GM21423 (cell line): ENCODE data around the gene HSP90AB1.
"Not testable (repeated sequence)": the region's sequence is repeated elsewhere in the genome, so short reads cannot be mapped to it uniquely, and the experiment has no call there.

ENCODE experiments used
- ATAC-seq: cut with Tn5 transposase; IDR thresholded peaks from one replicate; pipeline ENCODE4 v1.9.1; 2021; ENCODE audit warnings: mild to moderate bottlenecking, moderate library complexity; ENCODE audit not compliant: unreplicated experiment

HSP90AB1 gene

GRCh38 chr6:44221961-44222335 is 25.0 kb upstream of the HSP90AB1 start:
- no peak for ATAC-seq

DNA sequence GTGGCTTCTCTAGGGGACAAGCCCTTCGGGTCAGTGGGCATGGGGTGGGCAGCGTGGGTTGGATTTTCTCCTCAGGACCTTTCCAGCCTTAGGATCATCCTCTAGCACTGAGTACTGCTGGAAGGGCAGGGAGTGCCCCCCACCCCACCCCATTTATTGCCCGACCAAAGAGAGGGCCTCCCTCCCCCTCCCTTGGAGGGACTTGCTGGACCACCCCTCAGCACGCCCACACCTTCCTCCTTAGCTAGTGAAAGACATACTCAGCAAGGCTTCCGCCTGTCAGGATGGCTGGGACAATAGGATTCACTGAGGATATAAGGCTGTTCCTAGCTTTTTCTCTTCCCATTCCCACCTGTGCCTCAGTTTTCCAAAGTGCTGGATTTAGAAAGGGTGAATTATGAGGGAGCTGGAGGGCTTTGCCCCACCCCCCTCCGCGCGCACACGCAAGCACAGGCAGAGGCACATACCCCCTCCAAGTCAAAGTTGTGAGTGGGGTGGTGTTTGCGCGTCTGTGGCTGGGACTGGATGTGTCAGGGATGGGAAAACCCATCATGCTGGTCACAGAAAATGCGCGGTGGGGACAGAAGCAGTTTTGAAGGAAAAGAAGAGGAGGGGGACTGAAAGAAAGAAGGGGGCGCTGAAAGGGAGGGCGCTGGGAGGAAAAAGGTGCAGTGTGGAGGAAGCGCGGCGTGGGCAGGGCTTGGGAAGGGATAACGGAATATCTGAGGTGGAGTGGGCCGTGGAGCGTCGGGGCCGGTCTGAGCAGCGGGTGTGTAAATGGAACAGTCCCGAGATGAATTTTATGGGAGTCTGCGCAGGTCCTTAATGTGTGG is 24.2 kb upstream of the HSP90AB1 start:
- ATAC-seq = no peak

GRCh38 chr6:44223319-44224028 is 23.4 kb upstream of the HSP90AB1 start, which contains the start of gene SLC29A1:
Gene SLC29A1, plus strand, starts transcription at chr6:44223595. Its CDS starts 3,719 bp downstream, at chr6:44227314.
- peak; percentile 41 for ATAC-seq

- ATAC-seq = peak; percentile 10
Measured at GRCh38 chr6:44224029-44224964, 22.6 kb upstream of the HSP90AB1 start.

GRCh38 chr6:44224965-44225305 is 22.0 kb upstream of the HSP90AB1 start:
- no peak for ATAC-seq

GRCh38 chr6:44225579-44226325 is 21.1 kb upstream of the HSP90AB1 start:
- ATAC-seq = no peak

- ATAC-seq = no peak
Measured at GRCh38 chr6:44226368-44227147, 20.3 kb upstream of the HSP90AB1 start.

DNA sequence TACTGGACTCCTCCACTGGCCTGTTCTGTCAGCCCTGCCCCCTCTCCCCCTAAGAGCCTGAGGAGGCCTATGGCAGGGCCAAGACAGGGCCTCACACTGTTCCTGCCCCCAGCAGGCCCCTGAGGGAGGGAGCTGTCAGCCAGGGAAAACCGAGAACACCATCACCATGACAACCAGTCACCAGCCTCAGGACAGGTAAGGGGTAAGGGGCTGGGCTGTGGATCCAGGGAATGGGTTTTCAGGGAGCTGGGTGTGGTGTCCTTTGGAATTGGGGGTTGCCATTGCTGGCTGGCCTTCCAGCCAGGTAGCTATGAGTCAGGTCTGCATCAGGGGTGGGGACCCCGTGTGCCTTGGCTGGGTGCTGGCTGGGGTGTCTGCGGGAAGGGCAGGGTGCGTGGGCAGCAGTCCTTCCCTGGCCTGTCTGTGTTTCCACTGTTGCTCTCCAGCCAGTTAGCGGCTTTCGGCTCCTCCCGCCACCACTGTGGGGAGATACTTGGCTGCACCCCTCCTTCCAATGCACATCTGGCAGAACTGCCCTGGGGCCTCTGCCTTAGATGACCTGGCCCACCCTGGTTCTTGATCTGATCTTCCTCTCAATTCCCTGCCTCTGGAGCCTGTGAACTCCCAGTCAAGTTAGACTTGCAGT is 19.6 kb upstream of the HSP90AB1 start:
- no peak for ATAC-seq

- ATAC-seq = no peak
Measured at GRCh38 chr6:44228031-44228430, 18.9 kb upstream of the HSP90AB1 start.

- no peak for ATAC-seq
Measured at GRCh38 chr6:44228433-44228832, 18.5 kb upstream of the HSP90AB1 start.

GRCh38 chr6:44228836-44229235 is 18.1 kb upstream of the HSP90AB1 start:
- ATAC-seq = no peak

DNA sequence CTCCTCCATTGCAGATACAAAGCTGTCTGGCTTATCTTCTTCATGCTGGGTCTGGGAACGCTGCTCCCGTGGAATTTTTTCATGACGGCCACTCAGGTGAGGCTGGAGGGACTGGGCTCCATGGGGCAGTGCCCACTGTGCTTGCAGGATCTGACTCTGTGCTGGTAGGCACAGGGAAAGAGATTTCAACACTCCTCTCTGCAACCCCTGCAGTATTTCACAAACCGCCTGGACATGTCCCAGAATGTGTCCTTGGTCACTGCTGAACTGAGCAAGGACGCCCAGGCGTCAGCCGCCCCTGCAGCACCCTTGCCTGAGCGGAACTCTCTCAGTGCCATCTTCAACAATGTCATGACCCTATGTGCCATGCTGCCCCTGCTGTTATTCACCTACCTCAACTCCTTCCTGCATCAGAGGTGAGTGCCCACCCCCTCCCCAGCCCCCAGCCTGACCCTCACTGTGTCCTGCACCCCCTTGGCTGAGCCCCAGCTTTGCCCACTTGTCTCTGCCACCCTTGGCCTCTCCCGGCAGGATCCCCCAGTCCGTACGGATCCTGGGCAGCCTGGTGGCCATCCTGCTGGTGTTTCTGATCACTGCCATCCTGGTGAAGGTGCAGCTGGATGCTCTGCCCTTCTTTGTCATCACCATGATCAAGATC is 17.4 kb upstream of the HSP90AB1 start:
- no peak for ATAC-seq

DNA sequence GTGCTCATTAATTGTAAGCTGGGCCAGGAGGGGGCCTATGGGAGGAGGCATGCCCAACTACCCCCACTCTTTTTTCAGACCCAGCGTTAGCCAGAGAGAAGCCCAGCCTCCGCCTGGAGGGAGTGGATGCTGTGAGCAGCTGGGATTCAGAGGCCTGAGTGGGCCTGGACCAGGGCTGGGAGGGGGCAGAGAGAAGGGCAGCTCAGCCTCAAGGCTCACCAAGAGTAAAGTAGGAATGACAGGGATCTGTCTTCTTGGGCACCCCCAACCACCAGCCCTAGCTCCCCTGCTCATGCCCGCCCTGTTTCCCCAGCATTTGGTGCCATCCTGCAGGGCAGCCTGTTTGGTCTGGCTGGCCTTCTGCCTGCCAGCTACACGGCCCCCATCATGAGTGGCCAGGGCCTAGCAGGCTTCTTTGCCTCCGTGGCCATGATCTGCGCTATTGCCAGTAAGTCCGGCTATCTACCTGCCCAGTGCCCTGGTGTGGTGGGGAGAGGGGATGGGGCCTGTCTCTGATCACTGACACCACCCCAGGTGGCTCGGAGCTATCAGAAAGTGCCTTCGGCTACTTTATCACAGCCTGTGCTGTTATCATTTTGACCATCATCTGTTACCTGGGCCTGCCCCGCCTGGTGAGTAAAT is 16.7 kb upstream of the HSP90AB1 start:
- ATAC-seq = no peak

DNA sequence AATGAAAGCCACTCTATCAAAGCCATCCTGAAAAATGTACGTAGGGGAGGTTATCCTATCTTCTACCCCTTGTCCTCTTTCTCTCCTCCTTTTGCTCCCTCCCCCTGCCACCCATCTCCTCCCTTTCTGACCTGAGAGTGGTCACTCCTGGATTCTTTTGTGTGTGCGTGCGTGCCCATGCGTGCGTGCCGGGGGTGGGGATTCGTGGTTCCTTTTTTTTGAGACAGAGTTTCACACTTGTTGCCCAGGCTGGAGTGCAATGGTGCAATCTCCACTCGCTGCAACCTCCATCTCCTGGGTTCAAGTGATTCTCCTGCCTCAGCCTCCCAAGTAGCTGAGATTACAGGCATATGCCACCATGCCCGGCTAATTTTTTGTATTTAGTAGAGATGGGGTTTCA is 15.5 kb upstream of the HSP90AB1 start:
- not testable (repeated sequence) for ATAC-seq

GRCh38 chr6:44232676-44233566 is 14.0 kb upstream of the HSP90AB1 start:
- no peak for ATAC-seq

- ATAC-seq = no peak
Measured at GRCh38 chr6:44233567-44234100, 13.3 kb upstream of the HSP90AB1 start.
